OCI-LY1 (cell line): ENCODE measurements around the gene HELT.
"Not testable (repeated sequence)": the region's sequence is repeated elsewhere in the genome, so short reads cannot be mapped to it uniquely, and the experiment has no call there.

Experiments
- H2AFZ ChIP-seq: fragments of 200-600 bp; sonication (generic), shearing (Covaris generic); 2 replicates; pipeline ENCODE4 v1.6.0; 2014; ENCODE audit warnings: antibody characterized with exemption, mild to moderate bottlenecking, low read length
- H3F3A ChIP-seq: fragments of 200-600 bp; sonication (generic), shearing (Covaris generic); 2 replicates; pipeline ENCODE4 v1.6.0; 2014; ENCODE audit warnings: mild to moderate bottlenecking, antibody characterized with exemption, low read length, moderate library complexity; ENCODE audit not compliant: insufficient read depth
- H3K27ac ChIP-seq: fragments of 200-600 bp; sonication (generic); 2 replicates; pipeline ENCODE4 v1.5.1; 2014; ENCODE audit warnings: low read length, mixed run types, mild to moderate bottlenecking, low read depth; ENCODE audit not compliant: poor library complexity, severe bottlenecking
- H3K27me3 ChIP-seq: fragments of 200-600 bp; sonication (generic); 2 replicates; pipeline ENCODE4 v1.6.0; 2014; ENCODE audit warnings: antibody characterized with exemption, mild to moderate bottlenecking, low read length, moderate library complexity; ENCODE audit not compliant: insufficient read depth
- H3K36me3 ChIP-seq: fragments of 200-600 bp; sonication (generic); 2 replicates; pipeline ENCODE4 v1.6.1; 2014; ENCODE audit warnings: mild to moderate bottlenecking, antibody characterized with exemption, low read length, moderate library complexity, mixed read lengths; ENCODE audit not compliant: insufficient read depth
- H3K4me1 ChIP-seq: fragments of 200-600 bp; sonication (generic); 2 replicates; pipeline ENCODE4 v1.5.1; 2014; ENCODE audit warnings: mild to moderate bottlenecking, low read length, moderate library complexity; ENCODE audit not compliant: insufficient read depth, severe bottlenecking
- H3K4me2 ChIP-seq: fragments of 200-600 bp; sonication (generic), shearing (Covaris generic); 2 replicates; pipeline ENCODE4 v1.6.1; 2014; ENCODE audit warnings: low read length
- H3K4me3 ChIP-seq: fragments of 200-600 bp; sonication (generic); 2 replicates; pipeline ENCODE4 v1.5.1; 2014; ENCODE audit warnings: low read length, low read depth, mild to moderate bottlenecking, mixed read lengths; ENCODE audit not compliant: poor library complexity, severe bottlenecking
- H3K79me2 ChIP-seq: fragments of 200-600 bp; shearing (Covaris generic); 2 replicates; pipeline ENCODE4 v1.6.1; 2016; ENCODE audit warnings: mixed run types, low read length, mixed read lengths; ENCODE audit not compliant: insufficient read depth
- H3K9ac ChIP-seq: fragments of 200-600 bp; sonication (generic), shearing (Covaris generic); 2 replicates; pipeline ENCODE4 v1.6.1; 2014; ENCODE audit warnings: mild to moderate bottlenecking, low read length, mixed read lengths
- H3K9me2 ChIP-seq: fragments of 200-600 bp; sonication (generic), shearing (Covaris generic); 2 replicates; pipeline ENCODE4 v1.6.1; 2014; ENCODE audit warnings: low read depth, mild to moderate bottlenecking, low read length, mixed read lengths
- H3K9me3 ChIP-seq: fragments of 200-600 bp; shearing (Covaris generic); 2 replicates; pipeline ENCODE4 v1.6.1; 2014; ENCODE audit warnings: low read length, mixed read lengths
- H4K20me1 ChIP-seq: fragments of 200-600 bp; sonication (generic), shearing (Covaris generic); 2 replicates; pipeline ENCODE4 v1.6.0; 2016; ENCODE audit warnings: mild to moderate bottlenecking, low read length; ENCODE audit not compliant: insufficient read depth
- EZH2 ChIP-seq: fragments of 200-600 bp; sonication (generic), shearing (Covaris generic); IDR thresholded peaks from 2 replicates; pipeline ENCODE4 v1.8.0; 2017; ENCODE audit warnings: borderline replicate concordance, mixed run types, mild to moderate bottlenecking, antibody characterized with exemption, low read length, moderate library complexity, mixed read lengths
- TF ChIP-seq, protein P1 (sequence below): fragments of 200-600 bp; sonication (generic), shearing (Covaris generic); IDR thresholded peaks from 2 replicates; pipeline ENCODE4 v1.5.1; 2017; ENCODE audit warnings: mild to moderate bottlenecking, antibody characterized with exemption, low read length, moderate library complexity, mixed read lengths

The HELT gene

DNA sequence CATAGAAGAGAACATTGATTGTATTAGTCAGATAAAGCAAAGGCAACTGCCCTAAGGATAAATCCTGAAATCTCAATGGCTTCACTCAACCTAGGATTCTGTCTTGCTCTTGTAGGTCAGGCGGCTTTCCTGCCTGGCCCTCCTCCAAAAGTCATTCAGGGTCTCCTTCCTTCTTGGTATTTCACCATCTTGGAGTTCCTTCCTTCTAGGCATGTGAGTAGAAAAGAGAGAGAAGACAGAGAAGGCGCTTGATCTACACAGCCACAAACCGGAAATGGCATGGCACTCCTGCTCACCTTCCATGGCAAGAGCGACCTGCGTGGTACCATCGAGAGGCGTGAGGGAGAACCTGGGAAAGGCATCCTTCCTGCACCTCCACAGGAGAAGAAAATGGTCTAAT lies 45.3 kb upstream of the HELT start:
- TF ChIP-seq, protein P1, sequence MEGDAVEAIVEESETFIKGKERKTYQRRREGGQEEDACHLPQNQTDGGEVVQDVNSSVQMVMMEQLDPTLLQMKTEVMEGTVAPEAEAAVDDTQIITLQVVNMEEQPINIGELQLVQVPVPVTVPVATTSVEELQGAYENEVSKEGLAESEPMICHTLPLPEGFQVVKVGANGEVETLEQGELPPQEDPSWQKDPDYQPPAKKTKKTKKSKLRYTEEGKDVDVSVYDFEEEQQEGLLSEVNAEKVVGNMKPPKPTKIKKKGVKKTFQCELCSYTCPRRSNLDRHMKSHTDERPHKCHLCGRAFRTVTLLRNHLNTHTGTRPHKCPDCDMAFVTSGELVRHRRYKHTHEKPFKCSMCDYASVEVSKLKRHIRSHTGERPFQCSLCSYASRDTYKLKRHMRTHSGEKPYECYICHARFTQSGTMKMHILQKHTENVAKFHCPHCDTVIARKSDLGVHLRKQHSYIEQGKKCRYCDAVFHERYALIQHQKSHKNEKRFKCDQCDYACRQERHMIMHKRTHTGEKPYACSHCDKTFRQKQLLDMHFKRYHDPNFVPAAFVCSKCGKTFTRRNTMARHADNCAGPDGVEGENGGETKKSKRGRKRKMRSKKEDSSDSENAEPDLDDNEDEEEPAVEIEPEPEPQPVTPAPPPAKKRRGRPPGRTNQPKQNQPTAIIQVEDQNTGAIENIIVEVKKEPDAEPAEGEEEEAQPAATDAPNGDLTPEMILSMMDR, result no peak
- no peak for TF ChIP-seq EZH2
- no peaks in the 10 kb centered on the region; the same call in 1 of the 2 replicates for H3K27me3 ChIP-seq

DNA sequence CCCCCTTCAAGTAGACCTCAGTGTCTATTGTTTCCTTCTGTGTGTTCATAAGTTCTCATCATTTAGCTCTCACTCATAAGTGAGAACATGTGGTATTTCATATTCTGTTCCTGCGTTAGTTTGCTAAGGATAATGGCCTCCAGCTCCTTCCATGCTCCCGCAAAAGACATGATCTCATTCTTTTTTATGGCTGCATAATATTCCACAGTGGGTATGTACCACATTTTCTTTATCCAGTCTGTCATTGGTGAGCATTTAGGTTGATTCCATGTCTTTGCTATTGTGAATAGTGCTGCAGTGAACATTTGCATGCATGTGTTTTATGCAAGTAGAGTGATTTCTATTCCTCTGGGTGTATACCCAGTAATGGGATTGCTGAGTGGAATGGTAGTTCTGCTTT lies 41.9 kb upstream of the HELT start:
- H4K20me1 ChIP-seq, H3K36me3 ChIP-seq, H3K27me3 ChIP-seq, H3K9ac ChIP-seq, H3K79me2 ChIP-seq, H3K9me3 ChIP-seq, H3K4me3 ChIP-seq, H3K4me2 ChIP-seq, H3F3A ChIP-seq, H2AFZ ChIP-seq, H3K9me2 ChIP-seq, H3K27ac ChIP-seq, H3K4me1 ChIP-seq: not testable (repeated sequence)

More for the DNA sequence above, 45.3 kb upstream of the HELT start:
- H3K79me2 ChIP-seq, result no peaks in the 10 kb centered on the region
- H4K20me1 ChIP-seq, result no peaks in the 10 kb centered on the region
- H3K9ac ChIP-seq, result no peak overlapping the region
- no peak overlapping the region for H3K4me2 ChIP-seq
- H3K36me3 ChIP-seq, result no peaks in the 10 kb centered on the region
- no peak overlapping the region for H2AFZ ChIP-seq
- no peaks in the 10 kb centered on the region for H3K4me1 ChIP-seq
- no peaks in the 10 kb centered on the region for H3K9me3 ChIP-seq
- H3K27ac ChIP-seq, result no peak overlapping the region
- H3K4me3 ChIP-seq, result no peak overlapping the region
- H3F3A ChIP-seq, result no peaks in the 10 kb centered on the region
- H3K9me2 ChIP-seq, result no peaks in the 10 kb centered on the region

DNA sequence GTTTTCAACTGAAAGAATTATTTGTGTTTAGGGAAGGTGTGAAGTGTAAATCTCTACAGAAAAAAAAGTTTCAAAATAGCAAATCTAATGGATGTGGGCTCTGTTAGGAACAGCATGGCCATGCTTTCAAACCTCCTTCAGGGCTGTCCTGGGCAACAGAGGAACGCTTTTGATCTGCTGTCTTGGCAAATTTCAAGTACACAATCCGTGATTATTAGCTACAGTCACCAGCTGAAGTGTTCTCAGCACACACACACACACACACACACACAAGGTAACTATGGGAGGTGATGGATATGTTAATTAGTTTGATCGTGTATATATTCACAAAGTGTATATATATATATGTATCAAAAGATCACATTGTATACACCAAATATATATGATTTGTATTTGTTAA lies 40.5 kb upstream of the HELT start:
- no peak overlapping the region for H3K27ac ChIP-seq

DNA sequence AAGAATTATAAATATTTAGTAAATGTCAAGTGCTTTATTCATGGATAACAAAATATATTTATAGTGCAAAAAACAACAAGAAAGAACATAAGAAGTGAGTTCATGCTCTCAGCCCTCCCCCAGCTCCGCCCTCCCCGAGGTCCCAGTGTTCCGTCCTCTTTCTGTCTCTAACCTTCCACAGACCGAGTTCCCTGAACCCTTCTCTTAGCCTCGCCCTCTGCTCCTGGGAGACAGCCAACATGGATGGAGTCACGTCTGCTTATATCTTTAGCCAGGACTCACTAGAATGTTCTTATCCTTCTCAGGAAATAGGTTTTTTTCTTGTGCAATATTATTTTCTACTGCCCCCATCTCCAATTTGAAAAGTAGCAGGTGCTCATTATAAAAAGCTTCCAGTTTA lies 40.1 kb upstream of the HELT start:
- H3K4me2 ChIP-seq, result no peak overlapping the region
- H3K27ac ChIP-seq, result no peak overlapping the region
- H3F3A ChIP-seq, result no peaks in the 10 kb centered on the region
- no peaks in the 10 kb centered on the region for H3K27me3 ChIP-seq
- H3K4me3 ChIP-seq, result no peak overlapping the region
- no peaks in the 10 kb centered on the region for H3K4me1 ChIP-seq
- H4K20me1 ChIP-seq, result no peaks in the 10 kb centered on the region
- H3K9ac ChIP-seq, result no peak overlapping the region
- no peak overlapping the region for H2AFZ ChIP-seq
- no peaks in the 10 kb centered on the region for H3K36me3 ChIP-seq
- no peak for TF ChIP-seq EZH2
- TF ChIP-seq, protein P1, result no peak
- H3K9me2 ChIP-seq, result no peaks in the 10 kb centered on the region
- H3K9me3 ChIP-seq, result no peaks in the 10 kb centered on the region
- H3K79me2 ChIP-seq, result no peaks in the 10 kb centered on the region

More for the DNA sequence above, 40.5 kb upstream of the HELT start:
- Histone ChIP-seq H3F3A (no peaks in the 10 kb centered on the region), H3K9me3 (no peaks in the 10 kb centered on the region), H3K4me1 (no peaks in the 10 kb centered on the region), H3K4me3 (no peak overlapping the region), H3K27me3 (no peaks in the 10 kb centered on the region), H3K79me2 (no peaks in the 10 kb centered on the region), H3K4me2 (no peak overlapping the region), H2AFZ (no peak overlapping the region), H3K36me3 (no peaks in the 10 kb centered on the region), H4K20me1 (no peaks in the 10 kb centered on the region), H3K9ac (no peak overlapping the region), H3K9me2 (no peaks in the 10 kb centered on the region)
- TF ChIP-seq EZH2, result no peak
- TF ChIP-seq, protein P1, result no peak
